Endodermal cell (in vitro differentiated cells): ENCODE measurements around the gene NT5DC1. TPM values are rescaled to one million over a fixed set of nuclear protein-coding genes. Genes with fewer than 3 reads are reported as not detected.

Experiments used
- DNase-seq: peaks from one replicate; pipeline ENCODE4 v3.0.0-alpha.2; 2017
- H3K27ac ChIP-seq: 2 replicates; pipeline ENCODE4 v1.5.1; 2013; ENCODE audit warnings: mild to moderate bottlenecking, low read depth, low read length, moderate library complexity
- H3K27me3 ChIP-seq: 2 replicates; pipeline ENCODE4 v1.6.1; 2013; ENCODE audit warnings: mild to moderate bottlenecking, low read length, moderate library complexity; ENCODE audit not compliant: insufficient read depth, control insufficient read depth, poor library complexity, severe bottlenecking
- H3K36me3 ChIP-seq: 2 replicates; pipeline ENCODE4 v1.7.0; 2013; ENCODE audit warnings: mild to moderate bottlenecking, low read length, moderate library complexity; ENCODE audit not compliant: control insufficient read depth, insufficient read depth
- H3K4me1 ChIP-seq: one replicate; pipeline ENCODE4 v1.7.0; 2013; ENCODE audit warnings: low read length; ENCODE audit not compliant: control insufficient read depth, insufficient read depth
- H3K4me3 ChIP-seq: 2 replicates; pipeline ENCODE4 v1.5.1; 2013; ENCODE audit warnings: mild to moderate bottlenecking, low read length, moderate library complexity
- H3K9ac ChIP-seq: 2 replicates; pipeline ENCODE4 v1.6.1; 2013; ENCODE audit warnings: mild to moderate bottlenecking, low read length, moderate library complexity; ENCODE audit not compliant: poor library complexity, severe bottlenecking; ENCODE audit errors: extremely low read depth
- H3K9me3 ChIP-seq: 2 replicates; pipeline ENCODE4 v1.6.1; 2013; ENCODE audit warnings: mild to moderate bottlenecking, low read length, moderate library complexity; ENCODE audit not compliant: control insufficient read depth
- H3K27ac Mint-ChIP-seq: 2 replicates; pipeline ENCODE4 v1.8.0; 2020; ENCODE audit warnings: mixed read lengths
- H3K27me3 Mint-ChIP-seq: 2 replicates; pipeline ENCODE4 v1.8.0; 2021; ENCODE audit warnings: mild to moderate bottlenecking, mixed read lengths; ENCODE audit not compliant: insufficient read depth
- H3K36me3 Mint-ChIP-seq: 2 replicates; pipeline ENCODE4 v1.8.0; 2020; ENCODE audit warnings: low read depth, mixed read lengths
- H3K4me1 Mint-ChIP-seq: 2 replicates; pipeline ENCODE4 v1.8.0; 2020; ENCODE audit warnings: mixed read lengths
- H3K4me3 Mint-ChIP-seq: 2 replicates; pipeline ENCODE4 v1.8.0; 2020; ENCODE audit warnings: mild to moderate bottlenecking, moderate library complexity, mixed read lengths
- H3K9me3 Mint-ChIP-seq: 2 replicates; pipeline ENCODE4 v1.8.0; 2020; ENCODE audit warnings: mild to moderate bottlenecking, mixed read lengths
- WGBS, 2 experiments: methylation state at CpG; one replicate each; pipeline versions ENCODE4 v1.1.5 to v1.1.7; 2013; ENCODE audit warnings: missing lambda C conversion rate in 2 of 2, mixed read lengths in 1 of 2; ENCODE audit not compliant: insufficient coverage in 1 of 2, insufficient read length in 1 of 2; 5-methylcytosine and 5-hydroxymethylcytosine counted together
- total RNA-seq, 2 donors: library from RNA; stranded (reverse); fragmentation: NEBNext Ultra II Directional in 1 of 2; extraction: Animal tissue kit (Norgen Biotek cat#: 25700) in 1 of 2; gene quantifications; 2 replicates in 1 of 2; 3 replicates in 1 of 2; pipeline ENCODE4 v1.2.1, GENCODE V29; 2021
- TF ChIP-seq, protein P1 (sequence below): fragments of 200-600 bp; sonication (generic); conservative IDR thresholded peaks from 2 replicates; pipeline ENCODE4 v1.5.0; 2021; ENCODE audit warnings: antibody characterized with exemption, mild to moderate bottlenecking

NT5DC1 gene
- total RNA-seq, 2 donors from 2014 or later = 83.0 to 136 TPM

DNA sequence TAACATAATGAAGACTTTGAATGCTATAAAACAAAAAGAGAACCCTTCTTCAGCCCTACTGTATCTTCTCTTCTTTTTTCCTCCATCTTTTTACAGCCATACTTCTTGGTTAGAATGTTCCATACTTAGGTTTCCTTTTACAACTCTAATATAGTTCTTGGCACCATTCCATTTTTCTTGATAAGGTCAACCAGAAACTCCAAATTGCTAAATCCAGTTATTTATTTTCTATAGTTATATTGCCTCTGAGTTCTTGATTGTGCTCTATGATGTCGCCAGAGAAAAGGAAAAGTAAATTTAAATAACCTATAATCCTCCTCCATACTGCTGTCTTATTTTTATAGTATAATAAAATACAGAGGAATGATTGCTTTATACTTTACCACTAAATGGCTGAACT lies 52.0 kb downstream of the NT5DC1 start:
- no peak overlapping the region for H3K4me3 Mint-ChIP-seq
- no peaks in the 10 kb centered on the region for H3K27me3 Mint-ChIP-seq
- no peak overlapping the region for H3K9ac ChIP-seq
- peaks cover 32% of the 10 kb centered on the region for H3K4me1 Mint-ChIP-seq
- no peaks in the 10 kb centered on the region for H3K27me3 ChIP-seq
- peaks cover 19% of the 10 kb centered on the region for H3K36me3 ChIP-seq
- H3K4me1 ChIP-seq = no peaks in the 10 kb centered on the region
- H3K27ac ChIP-seq = no peak overlapping the region
- peaks cover 7% of the 10 kb centered on the region for H3K9me3 ChIP-seq
- no peak overlapping the region for H3K4me3 ChIP-seq
- H3K9me3 Mint-ChIP-seq = no peaks in the 10 kb centered on the region
- DNase-seq = no peak
- H3K36me3 Mint-ChIP-seq = peaks cover 13% of the 10 kb centered on the region
- no peak overlapping the region for H3K27ac Mint-ChIP-seq
- TF ChIP-seq, protein P1, sequence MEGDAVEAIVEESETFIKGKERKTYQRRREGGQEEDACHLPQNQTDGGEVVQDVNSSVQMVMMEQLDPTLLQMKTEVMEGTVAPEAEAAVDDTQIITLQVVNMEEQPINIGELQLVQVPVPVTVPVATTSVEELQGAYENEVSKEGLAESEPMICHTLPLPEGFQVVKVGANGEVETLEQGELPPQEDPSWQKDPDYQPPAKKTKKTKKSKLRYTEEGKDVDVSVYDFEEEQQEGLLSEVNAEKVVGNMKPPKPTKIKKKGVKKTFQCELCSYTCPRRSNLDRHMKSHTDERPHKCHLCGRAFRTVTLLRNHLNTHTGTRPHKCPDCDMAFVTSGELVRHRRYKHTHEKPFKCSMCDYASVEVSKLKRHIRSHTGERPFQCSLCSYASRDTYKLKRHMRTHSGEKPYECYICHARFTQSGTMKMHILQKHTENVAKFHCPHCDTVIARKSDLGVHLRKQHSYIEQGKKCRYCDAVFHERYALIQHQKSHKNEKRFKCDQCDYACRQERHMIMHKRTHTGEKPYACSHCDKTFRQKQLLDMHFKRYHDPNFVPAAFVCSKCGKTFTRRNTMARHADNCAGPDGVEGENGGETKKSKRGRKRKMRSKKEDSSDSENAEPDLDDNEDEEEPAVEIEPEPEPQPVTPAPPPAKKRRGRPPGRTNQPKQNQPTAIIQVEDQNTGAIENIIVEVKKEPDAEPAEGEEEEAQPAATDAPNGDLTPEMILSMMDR = no peak
- WGBS, 2 experiments = no CpG with 5 or more reads among the region's 1 CpG

DNA sequence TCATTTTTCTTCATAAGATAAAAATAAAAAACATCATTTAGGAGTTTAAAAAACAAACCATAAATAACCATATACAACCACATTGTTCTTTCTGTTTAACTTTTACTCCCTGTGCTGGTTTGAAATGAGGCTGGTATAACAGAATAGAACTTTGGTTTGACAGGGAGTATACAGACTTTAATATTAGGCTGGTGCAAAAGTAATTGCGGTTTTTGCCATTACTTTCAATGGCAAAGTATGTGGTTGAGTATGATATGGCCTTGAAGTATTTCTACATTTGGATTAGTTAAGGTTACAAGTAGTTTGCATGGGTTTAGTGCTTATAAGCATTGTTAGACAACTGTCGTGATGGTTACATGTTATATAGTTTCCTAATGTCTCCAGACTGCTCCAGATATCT lies 54.2 kb downstream of the NT5DC1 start:
- H3K9me3 ChIP-seq = peaks cover 8% of the 10 kb centered on the region

DNA sequence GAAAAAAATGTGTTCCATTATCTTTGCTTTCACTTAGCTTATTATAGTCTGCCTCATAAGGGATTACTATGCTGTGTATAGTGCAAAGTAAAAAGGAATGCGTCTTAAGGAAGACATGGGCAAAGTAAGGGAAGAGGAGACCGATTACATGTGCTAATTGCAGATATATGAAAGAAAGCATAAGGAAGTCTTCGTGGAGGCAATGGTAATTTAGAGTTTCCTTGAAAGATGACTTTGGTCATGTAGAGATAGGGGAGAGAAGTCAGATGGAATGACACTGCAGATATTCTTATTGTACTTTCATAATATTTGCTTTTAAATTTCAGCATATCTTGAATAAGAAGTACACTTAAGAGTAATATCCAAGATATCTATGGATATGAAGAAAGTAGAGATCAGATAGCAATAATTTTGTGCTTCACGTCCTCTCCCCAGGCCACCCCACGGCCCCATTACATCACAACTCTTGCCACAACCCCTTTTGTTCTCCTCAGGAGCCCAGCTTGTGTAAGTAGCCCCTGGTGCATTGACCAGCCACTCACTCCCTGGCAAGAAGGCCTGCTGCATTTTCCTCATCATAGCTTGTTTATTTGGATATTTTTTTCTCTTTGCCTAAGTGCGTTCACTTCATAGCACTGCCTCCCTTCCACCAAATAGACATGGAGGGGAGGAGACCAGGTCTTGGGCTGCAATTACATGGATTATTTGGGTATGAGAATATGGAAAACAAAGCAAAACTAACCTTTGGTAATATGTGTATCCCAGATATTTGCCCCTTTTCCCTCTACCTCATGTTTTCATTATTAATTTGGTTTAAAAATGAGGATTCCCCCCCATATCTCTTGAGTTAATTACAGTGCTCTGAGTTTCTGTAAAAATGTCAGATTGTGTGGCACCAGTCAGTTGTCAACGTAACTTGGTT lies 56.0 kb downstream of the NT5DC1 start:
- H3K27ac ChIP-seq = no peak overlapping the region
- H3K4me3 Mint-ChIP-seq = no peak overlapping the region
- no peaks in the 10 kb centered on the region for H3K4me1 ChIP-seq
- no peak overlapping the region for H3K27ac Mint-ChIP-seq
- peaks cover 10% of the 10 kb centered on the region for H3K9me3 Mint-ChIP-seq
- no peak overlapping the region for H3K4me3 ChIP-seq
- H3K9me3 ChIP-seq = peaks cover 15% of the 10 kb centered on the region
- H3K36me3 Mint-ChIP-seq = peaks cover 21% of the 10 kb centered on the region
- no peaks in the 10 kb centered on the region for H3K27me3 ChIP-seq
- H3K4me1 Mint-ChIP-seq = peaks cover 22% of the 10 kb centered on the region
- no peaks in the 10 kb centered on the region for H3K27me3 Mint-ChIP-seq
- TF ChIP-seq, protein P1 = no peak
- DNase-seq = no peak
- H3K9ac ChIP-seq = no peak overlapping the region
- whole genome bisulfite sequencing, 2 experiments = 89 to 98% methylated on average over 5 to 7 of the region's 7 CpGs
- peaks cover 15% of the 10 kb centered on the region for H3K36me3 ChIP-seq

More for the DNA sequence above, 54.2 kb downstream of the NT5DC1 start:
- H3K27ac ChIP-seq = no peak overlapping the region
- Mint-ChIP-seq H3K4me1 (peaks cover 32% of the 10 kb centered on the region), H3K9me3 (peaks cover 3% of the 10 kb centered on the region), H3K27ac (no peak overlapping the region), H3K36me3 (peaks cover 17% of the 10 kb centered on the region), H3K4me3 (no peak overlapping the region), H3K27me3 (no peaks in the 10 kb centered on the region)
- 83 to 92% methylated on average over 1 to 2 of the region's 2 CpGs for WGBS, 2 experiments
- no peak overlapping the region for H3K4me3 ChIP-seq
- H3K9ac ChIP-seq = no peak overlapping the region
- no peak for DNase-seq
- H3K27me3 ChIP-seq = no peaks in the 10 kb centered on the region
- TF ChIP-seq, protein P1 = no peak
- H3K4me1 ChIP-seq = no peaks in the 10 kb centered on the region
- H3K36me3 ChIP-seq = peaks cover 16% of the 10 kb centered on the region
